NCI-H345 treated with DMSO at 0.1 percent for 48 hours (cell line): ENCODE data around the gene HES4.
A peak's percentile ranks its signal among the peaks of the same experiment; 100 is the strongest.
"Not testable (repeated sequence)": the region's sequence is repeated elsewhere in the genome, so short reads cannot be mapped to it uniquely, and the experiment has no call there.

Experiments used
- DNase-seq: peaks from one replicate; lab custom pipeline; 2025; ENCODE audit not compliant: unreplicated experiment; lab: John Stamatoyannopoulos, UW

Gene HES4

DNA sequence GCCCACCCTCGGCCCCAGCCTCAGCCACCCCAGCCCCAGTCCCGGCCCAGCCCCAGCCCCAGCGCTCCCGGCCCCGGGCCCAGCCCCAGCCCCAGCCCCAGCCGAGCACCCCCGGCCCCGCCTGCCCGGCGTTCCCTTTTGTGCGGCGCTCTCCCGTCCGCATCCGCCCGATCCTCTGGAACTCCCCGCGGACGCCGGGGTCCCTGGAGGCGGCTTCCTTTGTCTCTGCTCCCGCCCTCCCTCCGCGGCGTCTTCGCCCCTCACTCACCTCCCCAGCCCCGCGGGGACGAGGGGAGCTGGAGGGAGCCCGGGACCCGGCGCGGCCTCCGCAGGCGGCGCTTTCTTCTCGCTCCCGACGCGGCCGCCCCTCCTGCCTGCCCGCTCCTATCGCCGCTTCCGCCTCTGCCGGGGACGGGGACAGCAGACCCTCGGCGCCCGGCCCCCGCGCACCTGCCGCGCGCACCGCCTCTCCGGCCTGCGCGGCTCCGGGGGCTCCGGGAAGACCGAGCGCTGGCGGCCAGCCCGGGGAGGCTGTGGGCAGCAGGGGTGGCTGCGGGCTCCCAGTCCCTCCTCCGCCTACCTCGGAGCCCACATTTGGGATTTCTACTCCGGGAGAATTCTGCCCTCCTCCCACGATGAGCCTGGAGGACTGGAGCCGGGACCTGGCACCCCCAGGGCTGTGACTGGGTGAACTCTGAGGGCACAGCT lies 34.0 kb upstream of the HES4 start:
- DNase-seq: no peak

DNA sequence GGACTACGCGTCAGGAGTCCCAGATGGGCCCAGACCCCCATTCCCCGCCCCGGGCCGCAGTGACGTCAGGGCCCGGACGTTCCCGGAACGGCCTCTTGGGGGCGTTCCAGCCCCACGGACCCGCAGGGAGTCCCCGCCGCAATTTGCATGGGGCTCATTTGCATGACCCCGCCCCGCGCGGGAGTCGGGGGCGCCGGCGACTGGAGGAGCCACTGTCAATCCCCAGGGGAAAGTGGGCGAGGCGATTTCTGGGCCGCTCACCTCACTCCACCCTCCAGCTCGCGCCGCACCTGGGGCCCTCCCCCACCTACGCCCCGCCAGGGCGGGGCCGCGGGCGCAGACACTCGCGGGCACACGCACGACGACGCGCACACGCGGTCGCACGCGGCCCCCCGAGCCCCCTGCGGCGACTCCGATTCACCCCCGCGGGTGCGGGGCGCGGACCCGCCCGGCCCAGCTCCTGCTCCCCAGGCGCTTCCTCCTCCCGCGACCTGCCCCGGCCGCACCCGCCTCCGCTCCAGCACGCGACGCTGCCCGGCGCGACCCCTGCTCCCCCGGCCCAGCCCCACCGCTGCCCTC lies 33.2 kb upstream of the HES4 start:
- DNase-seq: peak; percentile 83

GRCh38 chr1:1032424-1032823 lies 32.5 kb upstream of the HES4 start:
- DNase-seq: peak; percentile 6

DNA sequence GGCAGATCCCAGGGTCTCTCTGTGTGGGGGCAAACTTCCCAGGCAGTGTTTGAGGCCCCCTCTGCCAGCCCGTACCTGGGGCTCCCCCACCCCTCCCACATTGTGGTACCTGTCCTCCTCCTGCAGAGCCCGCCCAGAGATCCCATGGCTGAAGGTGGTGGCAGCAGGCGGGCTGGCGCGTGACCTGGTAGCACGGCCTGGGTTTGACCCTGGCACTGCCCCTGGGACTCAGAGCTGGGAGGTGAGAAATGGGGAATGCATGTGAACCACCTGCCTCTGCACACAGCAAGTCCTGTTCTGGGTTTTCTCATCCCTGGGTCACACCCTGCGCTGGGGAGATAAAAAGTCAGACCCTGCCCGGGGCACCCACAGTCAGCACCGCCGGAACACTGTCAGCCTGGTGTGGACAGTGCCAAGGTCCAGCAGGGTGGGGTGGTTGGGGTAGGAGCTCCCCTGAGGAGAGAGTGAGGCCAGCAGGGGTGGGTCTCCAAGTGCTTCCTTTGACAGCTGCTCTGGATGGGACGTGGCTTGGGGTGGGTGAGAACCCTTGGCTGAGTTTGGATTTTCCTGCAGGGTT lies 31.9 kb upstream of the HES4 start:
- no peak for DNase-seq

DNA sequence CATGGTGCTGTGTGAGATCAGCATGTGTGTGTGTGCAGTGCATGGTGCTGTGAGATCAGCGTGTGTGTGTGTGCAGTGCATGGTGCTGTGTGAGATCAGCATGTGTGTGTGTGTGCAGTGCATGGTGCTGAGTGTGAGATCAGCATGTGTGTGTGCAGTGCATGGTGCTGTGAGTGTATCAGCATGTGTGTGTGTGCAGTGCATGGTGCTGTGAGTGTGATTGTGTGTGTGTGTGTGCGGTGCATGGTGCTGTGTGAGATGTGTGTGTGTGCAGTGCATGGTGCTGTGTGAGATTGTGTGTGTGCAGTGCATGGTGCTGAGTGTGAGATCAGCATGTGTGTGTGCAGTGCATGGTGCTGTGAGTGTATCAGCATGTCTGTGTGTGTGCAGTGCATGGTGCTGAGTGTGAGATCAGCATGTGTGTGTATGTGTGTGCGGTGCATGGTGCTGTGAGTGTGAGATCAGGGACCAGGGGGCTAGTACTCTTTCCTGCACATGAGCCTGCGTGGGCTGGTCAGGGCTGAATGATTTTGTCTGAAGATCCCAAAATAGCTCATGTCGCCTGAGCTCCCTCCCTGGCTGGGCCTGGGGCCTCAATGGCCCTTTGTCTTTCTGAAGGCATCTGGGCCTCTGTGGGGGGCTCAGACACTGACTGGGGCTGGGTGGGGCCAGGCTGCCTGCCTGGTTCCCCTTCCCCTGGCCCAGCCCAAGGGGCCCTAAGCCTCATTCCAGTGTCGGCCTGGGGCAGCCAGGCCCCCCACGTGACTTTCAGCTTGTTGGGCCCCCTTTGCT lies 31.2 kb upstream of the HES4 start:
- not testable (repeated sequence) for DNase-seq

DNA sequence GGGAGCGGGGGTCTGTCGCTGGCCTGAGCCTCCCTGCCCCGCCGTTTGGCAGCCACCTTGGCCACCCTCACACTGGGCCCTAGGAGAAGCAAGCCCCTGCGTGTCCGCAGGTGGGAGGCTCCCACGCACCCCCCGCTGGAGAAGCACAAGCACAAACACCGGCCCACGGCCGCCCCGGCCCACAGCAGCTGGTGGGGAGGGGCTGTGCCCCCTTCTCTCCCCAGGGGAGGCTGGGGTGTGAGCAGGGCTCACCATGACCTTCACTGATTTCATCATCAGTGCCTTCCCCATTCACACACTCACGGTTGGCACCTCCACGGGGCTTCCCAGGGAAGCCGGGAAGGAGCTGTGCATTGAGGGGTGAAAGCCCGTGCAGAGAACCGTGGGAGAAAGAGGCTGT lies 27.9 kb upstream of the HES4 start:
- DNase-seq: no peak

DNA sequence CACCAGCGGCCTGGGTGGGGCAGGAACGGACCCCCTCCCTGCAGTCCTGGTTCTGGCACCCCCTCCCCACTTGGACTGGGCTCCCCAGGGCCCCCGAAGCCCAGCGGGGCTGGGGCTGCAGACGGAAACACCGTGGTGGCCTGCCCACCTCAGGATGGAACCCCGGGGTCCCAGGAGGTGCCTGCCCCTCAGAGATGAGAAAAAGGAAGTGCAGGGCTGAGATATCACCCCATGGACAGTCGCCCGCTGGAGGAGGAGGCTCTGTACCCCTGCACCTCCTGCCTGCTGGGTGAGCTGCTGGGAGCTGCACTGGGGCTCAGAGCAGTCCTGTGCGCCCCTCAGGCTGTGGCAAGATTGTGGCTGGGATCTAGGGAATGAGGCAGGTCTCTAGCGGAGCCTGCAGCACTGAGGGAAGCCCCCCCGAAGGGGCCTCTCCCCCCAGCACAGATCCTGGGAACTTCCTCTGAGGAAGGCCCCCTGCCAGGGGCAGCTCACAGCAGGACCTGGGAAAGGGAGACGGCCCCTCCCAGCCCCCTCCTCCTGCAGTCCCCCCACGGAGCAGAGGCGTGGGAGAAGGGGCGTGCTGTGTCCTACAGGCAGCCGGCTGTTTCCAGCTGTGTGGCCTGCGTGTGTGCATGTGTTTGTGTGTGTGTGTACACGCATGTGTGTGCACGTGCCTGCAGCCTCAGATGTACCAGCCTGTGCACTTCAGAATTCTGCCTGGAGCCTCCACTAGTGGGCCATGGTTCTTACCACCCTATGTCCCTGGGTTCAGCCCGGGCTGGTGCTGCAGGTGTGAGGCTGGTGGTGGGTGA lies 26.9 kb upstream of the HES4 start:
- no peak for DNase-seq

- DNase-seq: no peak
Measured at GRCh38 chr1:1025730-1026129, 25.8 kb upstream of the HES4 start.

GRCh38 chr1:1024771-1025699 lies 25.1 kb upstream of the HES4 start:
- DNase-seq: no peak

- no peak for DNase-seq
Measured at GRCh38 chr1:1024149-1024770, 24.4 kb upstream of the HES4 start.

DNA sequence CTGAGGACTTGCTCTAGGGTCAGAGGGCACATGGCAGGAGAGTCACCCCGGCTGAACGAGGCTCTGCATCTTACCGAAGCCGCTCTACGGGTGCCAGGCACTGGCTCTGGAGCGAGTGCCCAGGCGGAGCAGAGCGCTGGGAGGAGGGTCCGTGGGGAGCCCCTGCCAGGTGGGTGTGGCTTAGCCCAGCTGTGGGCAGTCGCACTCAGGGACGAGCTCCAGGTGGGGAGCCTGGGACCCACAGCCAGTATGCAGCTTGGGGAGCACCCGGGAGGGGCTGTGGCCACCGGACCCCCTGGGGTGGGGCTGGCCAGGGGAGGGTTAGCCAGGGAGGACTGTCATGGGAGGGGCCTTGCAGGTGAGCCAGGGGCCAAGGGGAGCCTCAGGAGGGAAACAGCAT lies 23.8 kb upstream of the HES4 start:
- no peak for DNase-seq

DNA sequence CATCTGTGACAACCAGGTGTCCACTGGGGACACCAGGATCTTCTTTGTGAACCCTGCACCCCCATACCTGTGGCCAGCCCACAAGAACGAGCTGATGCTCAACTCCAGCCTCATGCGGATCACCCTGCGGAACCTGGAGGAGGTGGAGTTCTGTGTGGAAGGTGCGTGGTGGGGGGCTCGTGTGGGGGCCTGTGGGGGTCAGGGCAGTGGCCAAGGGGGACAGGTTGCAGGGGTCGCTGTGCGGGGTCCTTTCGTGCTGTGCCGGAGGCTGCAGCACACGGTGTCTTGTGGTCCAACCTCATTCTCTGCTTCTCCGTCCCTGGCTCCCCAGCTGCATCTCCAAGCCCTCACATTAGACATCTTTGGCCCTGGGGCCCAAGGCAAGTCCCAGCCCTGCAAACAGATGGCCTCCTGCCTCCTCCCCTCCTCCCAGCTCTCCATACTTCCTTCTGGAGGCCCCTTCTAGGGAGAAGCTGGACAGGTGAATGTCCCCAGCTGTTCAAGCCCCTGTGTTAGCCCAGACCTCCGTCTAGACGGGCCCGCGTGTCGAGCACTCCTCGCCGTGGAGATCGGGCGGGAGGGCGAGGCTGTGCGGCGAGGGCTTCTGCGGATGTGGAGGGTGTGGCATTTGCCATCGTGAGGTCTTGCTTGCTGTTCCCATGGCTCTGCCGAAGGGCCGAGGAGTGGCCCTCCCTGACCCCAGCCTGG lies 22.6 kb upstream of the HES4 start:
- DNase-seq: no peak

DNA sequence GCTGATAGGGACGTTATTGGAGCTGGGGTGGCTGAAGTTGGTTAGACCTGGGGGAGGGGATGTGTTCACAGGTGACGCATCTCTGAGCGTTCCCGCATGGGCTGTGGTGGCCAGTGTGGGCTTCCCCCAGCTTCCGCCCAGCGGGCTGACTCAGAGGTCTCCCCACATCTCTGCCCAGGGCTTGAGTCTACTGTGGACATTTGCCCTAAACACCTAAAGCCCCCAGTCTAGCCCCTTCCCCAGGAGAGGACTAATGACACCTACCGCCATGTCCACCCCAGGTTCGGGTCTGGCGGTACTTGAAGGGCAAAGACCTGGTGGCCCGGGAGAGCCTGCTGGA lies 22.0 kb upstream of the HES4 start:
- DNase-seq: no peak

- DNase-seq: no peak
Measured at GRCh38 chr1:1021010-1021919, 21.4 kb upstream of the HES4 start.

DNA sequence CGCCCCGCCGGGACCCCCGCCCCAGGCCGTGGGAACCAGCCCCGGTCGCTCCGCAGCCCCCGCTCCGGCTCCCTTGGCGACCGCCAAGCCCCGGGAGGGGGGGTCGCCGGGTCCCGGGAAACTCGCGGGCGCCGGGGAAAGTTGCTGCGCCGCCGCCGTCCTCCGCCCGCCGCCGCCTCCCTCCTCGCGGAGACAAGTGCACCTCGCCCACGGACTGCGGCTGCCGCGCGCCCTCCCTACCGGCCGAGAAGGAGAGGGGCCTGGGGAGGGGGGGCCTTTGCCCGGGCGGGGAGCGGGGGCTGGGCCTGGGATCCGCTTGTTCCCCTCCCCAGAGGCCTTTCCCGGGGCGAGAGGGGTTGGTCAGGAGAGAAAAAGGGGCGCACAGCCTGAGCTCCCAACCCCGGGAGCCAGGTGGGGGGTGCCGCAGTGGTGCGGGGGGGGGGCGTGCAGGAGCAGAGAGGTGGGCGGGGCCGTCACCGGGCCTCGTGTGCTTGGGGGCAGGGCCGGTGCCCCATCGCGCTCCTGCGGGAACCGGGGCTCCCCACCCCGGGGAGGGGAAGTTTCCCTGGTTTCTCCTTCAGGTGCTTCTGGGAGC lies 20.6 kb upstream of the HES4 start:
- DNase-seq: no peak

DNA sequence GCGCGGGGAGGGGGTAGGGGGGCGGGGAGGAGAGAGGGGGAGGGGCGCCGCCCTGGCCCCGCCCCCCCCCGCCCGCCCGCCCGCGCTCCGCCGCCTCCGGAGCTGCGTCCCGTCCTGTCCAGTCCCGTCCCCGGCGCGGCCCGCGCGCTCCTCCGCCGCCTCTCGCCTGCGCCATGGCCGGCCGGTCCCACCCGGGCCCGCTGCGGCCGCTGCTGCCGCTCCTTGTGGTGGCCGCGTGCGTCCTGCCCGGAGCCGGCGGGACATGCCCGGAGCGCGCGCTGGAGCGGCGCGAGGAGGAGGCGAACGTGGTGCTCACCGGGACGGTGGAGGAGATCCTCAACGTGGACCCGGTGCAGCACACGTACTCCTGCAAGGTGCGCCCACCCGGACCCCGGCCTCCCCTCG lies 20.1 kb upstream of the HES4 start, which contains the start of gene AGRN:
Gene AGRN, plus strand, starts transcription at position 121 of the 405 bp plus-strand sequence. Its CDS starts 53 bp downstream, at position 174.
- DNase-seq: no peak
